HG02759 (cell line): ENCODE measurements around the gene NR2F1.

Experiments used
- ATAC-seq: cut with Tn5 transposase; IDR thresholded peaks from one replicate; pipeline ENCODE4 v1.9.1; 2021; ENCODE audit warnings: mild to moderate bottlenecking, moderate library complexity; ENCODE audit not compliant: unreplicated experiment

Gene NR2F1

DNA sequence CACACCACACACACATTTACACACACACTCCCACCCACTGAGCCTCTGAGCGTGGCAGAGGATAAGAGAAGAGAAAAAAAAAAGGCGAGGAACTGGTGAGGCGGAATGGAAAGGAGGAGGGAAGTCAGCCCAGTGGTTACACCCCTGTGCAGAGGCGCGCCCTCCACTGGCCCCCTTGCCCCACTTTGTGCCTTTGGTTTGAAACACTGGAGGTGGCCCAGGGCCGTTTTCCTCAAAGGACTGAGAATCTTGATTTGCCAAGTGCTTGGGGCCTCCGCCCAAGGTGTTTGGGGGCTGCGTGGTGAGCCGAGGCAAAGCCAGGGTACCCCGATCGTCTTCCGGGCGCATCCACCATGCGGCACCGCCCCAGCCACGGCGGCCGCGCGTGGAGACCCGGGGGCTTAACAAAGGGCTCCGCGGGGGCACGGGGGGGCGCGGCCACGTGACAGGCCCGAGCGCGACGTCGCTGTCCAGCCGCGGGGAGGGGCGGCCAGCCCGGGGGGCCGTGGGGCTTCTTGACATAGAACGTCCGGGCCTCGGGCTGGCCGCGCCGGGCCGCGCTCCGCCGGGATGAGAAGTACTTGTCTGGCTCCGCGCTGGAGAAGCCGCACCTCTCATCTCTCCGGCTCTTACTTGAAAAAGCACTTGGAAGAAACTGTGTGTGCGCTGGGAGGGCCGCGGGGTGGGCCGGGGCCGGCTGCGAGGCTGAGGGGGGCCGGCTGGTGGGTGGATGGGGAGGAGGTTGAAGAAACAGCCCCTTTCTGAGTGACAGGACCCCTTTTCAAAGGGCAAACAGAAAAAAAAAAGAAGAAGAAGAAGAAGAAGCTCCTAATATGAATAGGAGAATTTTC is 21.0 kb downstream of the NR2F1 start:
- no peak for ATAC-seq

DNA sequence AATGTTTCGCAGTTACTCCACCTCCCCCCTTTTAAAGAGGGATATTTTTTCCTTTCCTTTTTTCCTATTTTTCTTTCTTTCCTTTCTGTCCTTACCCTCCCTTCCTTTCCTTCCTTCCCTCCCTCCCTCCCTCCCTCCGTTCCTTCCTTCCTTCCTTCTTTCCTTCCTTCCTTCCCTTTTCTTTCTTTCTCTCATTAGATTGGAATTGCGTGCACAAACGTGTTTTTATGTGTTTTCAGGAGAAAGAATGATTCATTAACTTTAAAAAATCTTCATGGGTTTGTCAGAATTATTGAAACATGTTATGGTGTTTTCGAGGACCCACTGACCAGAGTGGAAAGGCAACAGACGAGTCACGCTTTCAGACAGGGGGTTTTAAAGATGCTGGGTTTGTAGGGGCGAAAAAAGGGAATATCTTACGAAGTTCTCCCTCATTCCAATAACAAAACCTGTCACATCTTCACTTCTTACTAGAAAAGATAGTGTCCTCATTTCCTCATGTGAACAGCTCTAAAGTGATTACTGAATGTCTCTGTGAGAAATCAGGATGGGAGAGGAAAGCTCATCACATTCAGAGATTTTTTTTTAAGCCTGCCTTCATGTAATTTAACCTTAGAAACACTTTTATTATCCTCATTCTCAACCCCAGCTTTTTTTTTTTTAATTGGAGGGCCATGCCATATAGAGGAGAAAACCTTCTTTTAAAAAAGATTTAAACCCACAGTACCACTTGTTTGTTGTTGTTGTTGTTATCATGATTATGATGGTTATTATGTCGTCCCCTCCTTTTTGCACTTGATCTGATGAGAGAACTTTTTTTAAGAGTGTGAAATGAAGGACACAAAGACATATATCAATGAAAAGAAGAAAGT is 21.9 kb downstream of the NR2F1 start:
- ATAC-seq: no peak

DNA sequence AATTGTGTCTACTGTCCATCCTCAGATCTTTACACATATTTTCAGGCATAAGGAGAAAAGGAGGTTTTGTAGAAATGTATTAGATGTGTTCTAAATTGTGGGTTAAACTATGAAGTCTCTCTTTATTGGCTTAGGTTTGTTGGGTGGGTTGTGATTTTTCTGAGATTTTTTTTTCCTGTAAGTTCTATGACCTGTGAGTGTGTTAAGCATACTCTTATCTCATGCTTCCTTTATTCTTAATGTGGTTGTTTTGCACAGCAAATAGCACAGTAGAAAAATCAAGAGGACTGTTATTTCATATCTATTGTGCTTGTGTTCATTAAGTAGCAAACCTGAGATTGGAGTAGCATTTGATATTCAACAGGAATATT is 23.3 kb downstream of the NR2F1 start:
- no peak for ATAC-seq

- peak; percentile 75 for ATAC-seq
Measured at GRCh38 chr5:93607367-93608258, 24.6 kb downstream of the NR2F1 start.

- no peak for ATAC-seq
Measured at GRCh38 chr5:93608855-93609254, 25.8 kb downstream of the NR2F1 start.

DNA sequence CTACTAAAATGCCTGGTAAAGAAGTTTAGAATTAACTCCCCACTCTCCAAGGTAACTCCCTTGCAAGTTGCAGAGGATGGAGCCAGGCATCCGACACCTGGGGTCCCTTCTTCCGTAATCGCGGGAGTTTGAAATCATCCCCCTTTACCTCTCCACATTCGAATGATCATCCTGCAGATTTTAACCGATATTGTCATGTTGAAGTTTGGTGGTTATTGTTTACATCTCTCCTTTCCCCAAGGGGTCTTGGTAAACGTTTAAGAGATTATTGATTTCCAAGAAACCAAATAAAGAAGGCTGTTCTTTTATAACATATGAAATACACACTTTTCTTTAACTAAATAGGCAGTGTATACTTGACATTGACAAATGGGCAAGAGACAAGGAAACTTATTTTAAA is 26.7 kb downstream of the NR2F1 start:
- ATAC-seq: no peak

DNA sequence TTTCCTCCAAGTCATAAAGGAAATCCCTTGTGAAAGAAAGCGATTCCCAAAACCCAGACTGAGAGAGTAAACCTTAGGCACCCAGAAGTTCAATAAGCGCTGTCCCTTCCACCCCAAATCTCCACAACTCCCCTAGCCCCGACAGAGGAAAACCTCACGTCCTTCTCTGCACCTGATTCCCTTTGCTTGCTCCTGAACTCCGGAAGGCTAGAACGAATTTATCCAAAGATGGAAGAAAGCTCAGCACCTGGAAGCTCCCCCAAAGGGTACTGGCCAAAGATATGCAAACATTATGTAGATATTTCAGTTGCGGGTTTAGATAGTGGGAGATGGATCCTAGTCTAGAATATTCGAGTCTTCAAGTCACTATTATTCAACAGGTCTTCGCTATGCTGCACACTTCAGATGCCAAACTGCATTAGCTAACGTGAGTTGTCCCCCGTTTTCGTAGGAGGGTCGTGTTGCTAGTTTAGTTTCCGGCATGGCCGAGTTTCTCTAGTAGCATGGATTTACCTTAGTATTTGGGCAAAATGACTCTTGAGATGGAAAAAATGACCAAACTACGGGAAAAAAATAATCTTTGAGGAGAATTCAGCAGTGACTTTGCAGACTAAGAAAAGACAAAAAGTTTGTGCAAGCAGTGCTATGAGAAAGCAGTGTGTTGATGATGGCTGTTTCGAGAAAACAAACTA is 27.7 kb downstream of the NR2F1 start:
- ATAC-seq: no peak

DNA sequence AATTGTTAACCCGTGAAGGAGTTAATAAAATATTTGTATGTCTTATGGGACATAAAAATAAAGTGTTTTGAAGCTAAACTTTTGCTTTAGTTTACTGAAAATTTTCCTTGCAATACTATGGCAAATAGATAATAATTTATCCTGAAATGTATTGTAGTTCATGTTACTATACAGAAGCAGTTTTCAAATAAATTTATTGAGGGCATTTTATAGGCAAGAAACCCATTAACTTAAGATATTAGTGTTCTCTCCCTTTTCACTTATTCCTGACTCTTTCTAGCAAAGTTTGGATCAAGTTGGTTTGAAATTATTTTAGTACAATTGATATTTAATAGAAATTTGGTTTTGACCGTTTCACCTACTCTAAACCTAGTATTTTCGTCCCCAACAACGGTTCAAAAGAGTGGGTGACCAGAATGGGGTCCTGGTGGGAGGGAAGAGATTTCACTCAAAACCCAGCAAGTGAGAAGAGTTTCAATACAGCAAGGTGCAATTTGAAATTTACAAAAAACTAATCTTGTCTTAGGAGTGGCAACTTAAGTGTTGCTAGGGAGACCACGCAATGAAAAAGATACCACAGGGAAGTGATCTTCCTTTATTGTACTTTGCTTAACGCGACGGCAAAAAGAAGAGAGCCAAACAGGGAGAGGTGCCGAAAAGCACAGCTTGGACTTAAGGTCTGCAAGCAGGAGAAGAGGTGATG is 28.4 kb downstream of the NR2F1 start:
- ATAC-seq: no peak

DNA sequence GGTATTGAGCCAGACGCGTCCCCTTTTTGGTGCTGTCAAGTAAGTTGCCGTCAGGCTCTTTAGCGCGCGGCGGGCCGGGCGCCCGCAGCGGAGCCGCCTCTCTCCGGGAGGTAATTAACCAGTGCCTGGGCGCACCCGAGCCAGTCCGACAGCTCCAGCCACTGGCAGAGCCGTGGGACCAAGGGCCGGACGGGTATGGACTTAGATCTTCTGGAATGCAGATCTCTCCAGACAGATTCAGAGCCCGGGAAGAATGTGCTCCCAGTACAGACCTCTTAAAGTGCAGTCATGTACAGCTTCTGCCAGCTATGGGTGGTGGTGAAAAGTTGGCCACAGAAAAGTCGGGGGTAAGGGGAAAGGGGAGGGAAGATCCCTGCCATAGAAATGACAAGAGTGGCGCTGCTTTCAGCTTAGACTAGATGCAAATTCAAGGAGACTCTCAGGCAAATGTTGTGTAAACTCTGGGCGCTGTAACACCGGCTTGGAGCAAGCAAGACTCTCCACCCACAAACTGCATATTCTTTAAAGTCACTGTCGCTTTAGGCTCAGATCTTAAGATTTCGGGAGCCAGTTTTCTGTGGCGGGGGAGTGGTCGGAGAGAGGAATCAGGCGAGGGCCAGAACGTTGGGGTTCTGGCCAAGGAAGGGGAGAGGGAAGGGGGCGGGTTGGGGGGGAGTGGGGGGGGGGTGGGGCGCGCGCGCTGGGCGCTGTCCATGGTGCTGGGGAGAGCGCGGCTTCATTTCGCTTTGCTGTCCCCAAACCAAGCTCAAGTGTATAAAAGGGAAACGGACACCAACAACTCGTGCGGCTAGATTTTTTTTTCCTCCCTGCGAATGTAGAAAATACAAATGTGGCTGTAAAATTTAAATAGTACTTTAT is 29.2 kb downstream of the NR2F1 start:
- no peak for ATAC-seq

DNA sequence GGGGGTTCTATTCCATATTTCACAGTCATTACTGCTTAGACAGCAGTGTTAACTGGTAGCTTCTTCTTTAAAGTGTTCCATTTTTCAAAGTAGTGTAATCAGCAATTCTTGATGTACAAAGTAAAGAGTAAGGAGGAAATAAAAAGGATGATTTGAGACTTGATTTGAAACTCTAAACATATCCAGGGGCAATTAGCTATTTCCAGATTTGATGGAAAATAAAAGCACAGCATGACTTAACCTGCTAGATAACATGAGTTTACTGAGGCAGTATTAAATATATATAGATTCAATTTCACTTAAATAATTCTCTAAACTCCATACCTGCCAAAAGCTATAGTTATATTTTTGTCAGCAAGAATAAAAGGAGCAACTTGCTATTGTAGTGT is 29.8 kb downstream of the NR2F1 start:
- ATAC-seq: no peak

GRCh38 chr5:93616538-93617174 is 33.6 kb downstream of the NR2F1 start:
- ATAC-seq: no peak

DNA sequence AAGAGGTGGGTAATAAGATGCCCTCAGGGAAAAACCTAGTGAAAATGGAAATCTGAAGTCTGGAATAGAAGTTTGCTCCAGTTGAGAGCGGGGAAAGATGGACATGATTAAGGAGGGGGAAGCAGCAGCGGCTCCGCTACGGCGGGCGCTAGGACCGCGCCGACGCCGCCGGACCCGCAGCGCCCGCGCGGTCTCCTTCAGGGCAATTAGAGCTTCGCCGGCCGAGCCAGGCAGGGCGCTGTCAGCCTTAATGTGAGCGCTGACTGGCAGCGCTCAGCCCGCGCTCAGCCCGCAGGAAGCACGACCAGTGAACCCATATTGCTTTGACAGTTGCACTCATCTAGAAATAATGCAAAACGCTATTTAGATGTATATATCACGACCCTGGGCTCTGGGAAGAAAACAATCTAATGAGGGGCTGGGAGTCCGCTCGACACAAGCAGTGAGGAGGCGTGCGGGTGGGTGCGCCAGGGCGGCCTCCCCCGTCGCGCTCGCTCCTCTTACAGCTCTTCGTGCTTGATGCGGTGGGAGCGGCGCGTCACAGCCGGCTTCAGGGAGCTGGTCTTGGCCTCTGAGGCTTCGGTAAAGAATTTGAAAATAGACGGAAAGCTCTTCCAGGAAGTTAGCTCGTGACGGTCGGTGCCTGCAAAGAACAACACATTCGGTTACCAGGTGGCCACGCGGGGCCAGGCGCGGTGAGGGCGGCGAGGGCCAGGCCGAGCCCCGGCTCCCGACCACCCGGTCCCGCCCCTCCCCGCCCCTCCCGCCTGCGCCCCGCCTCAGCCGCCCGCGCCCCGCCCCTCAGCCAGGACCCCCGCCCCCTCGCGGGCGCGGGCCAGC is 37.7 kb downstream of the NR2F1 start:
- peak; percentile 98 for ATAC-seq

DNA sequence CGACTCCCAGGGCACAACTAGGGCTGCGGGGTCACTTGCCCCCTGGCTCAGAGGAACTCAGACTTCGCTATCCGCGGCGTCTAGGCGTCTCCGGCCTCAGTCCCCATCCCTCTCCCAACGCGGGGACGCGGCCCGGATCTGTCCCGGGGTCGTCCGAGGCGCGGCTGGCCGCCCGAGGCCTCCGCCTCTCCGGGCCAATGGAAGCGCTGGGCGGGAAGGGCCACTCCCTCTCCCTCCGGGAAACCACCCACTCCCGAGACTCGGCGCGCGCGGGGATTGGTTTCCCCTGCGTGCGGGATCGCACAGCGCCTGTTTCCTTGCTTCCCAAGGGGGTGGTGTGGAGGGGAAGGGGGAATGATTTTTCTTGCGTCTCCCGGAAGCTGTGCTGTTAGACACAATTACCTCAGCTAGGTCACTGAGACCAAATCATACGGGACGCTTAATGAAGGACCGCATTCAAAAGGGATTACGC is 38.3 kb downstream of the NR2F1 start:
- ATAC-seq: peak; percentile 28

DNA sequence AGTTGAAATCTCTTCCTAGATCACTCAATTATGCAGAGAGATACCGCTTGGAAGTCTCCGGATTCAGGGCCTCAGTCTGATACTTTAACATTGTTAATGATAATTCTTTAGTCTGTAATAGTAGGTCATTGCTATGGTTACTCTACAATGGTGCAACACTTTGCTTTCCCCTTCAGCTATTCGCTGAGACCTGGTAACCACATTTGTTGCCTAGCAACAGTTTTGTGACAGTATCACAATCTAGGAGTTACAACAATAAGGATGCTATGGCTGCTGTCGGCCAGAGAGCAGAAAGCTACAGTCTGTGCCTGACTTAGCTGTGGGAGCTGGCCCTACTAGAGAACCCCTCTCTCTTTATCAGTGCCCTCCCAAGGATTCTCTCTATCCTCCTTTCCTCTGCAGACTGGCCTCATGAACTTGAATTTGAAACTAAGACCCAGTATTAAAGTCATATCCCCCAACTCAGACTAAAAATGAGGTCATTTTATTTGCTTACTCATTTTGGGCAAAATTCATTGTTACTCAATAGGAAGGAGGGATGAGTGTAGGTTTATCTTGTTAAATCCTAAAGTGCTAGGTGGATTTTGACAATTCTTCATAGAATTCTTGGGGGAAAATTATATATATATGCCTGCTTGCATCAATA is 39.3 kb downstream of the NR2F1 start:
- no peak for ATAC-seq

DNA sequence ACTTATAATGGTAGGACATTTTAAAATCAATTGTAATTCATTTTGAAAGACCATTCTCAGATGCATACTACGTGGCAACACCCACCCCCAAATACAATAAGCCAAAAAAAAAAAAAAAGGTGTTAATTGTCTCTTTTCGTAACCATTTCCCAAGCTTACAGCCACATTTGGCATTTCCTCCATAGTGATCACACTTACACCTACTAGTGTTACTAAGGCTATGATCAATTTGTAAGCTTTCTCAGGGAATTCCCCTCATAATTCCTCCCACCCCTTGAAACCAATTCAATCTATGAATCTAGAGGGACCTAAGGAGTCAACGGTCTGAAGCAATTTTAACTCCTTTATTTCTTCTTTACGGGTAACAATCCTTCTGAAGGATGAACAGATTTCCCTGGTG is 40.1 kb downstream of the NR2F1 start:
- no peak for ATAC-seq

DNA sequence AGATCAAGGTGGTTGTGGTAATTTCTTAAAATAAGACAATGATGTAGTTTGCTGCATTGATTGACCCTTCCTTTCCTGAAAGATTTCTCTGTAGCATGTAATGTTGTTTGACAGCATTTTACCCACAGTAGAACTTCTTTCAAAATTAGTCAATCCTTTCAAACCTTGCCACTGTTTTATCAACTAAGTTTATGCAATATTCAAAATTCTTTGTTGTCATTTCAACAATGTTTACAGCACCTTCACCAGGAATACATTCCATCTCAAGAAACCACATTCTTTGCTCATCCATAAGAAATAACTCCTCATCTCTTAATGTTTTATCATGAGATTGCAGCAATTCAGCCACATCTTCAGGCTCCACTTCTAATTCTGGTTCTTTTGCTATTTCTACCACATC is 43.8 kb downstream of the NR2F1 start:
- ATAC-seq: no peak

DNA sequence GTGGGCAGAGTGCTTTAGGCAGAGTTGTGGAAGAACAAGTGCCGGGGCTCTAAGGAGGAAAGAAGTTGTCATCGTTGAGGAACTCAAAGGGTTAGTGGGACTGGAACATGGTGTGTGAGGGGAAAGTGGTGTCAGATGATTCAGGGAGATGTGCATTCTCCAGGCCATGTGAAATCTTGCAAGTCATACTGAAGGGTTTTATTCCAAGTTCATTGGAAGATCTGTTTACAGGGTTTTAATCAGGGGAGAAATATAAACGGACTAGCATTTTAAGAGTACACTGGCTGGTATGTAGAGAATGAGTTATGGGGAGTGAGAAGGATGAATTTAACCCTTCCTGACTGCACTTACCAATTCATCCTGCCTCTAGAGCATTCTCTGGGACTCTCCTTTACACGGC is 49.3 kb downstream of the NR2F1 start:
- ATAC-seq: no peak
